Brain microvascular endothelial cell (primary cell): ENCODE measurements around the gene RAB3B.
A peak's percentile ranks its signal among the peaks of the same experiment; 100 is the strongest.

Experiments
- DNase-seq: peaks from one replicate; pipeline ENCODE4 v3.0.0-alpha.2; 2020
- H3K27ac ChIP-seq: fragments of 250-450 bp; sonication (Bioruptor Pico); 2 replicates; pipeline ENCODE4 v1.5.1; 2020; ENCODE audit warnings: mild to moderate bottlenecking, moderate library complexity
- H3K27me3 ChIP-seq: fragments of 250-450 bp; sonication (Bioruptor Pico); replicated peaks from 2 replicates; pipeline ENCODE4 v1.5.1; 2020; ENCODE audit warnings: mild to moderate bottlenecking
- H3K36me3 ChIP-seq: fragments of 250-450 bp; sonication (Bioruptor Pico); replicated peaks from 2 replicates; pipeline ENCODE4 v1.5.1; 2020; ENCODE audit warnings: mild to moderate bottlenecking
- H3K4me3 ChIP-seq: 2 replicates; pipeline ENCODE4 v1.5.1; 2011; ENCODE audit warnings: low read depth, mild to moderate bottlenecking, control low read depth, low read length, moderate library complexity
- in situ Hi-C: cut with HindIII; loops from 2 replicates; pipeline ENCODE4 v1.10.0; 2017; ENCODE audit warnings: low sequenced_read_pairs, low pct_ligation_motif_present
- TF ChIP-seq, protein P1 (sequence below): IDR thresholded peaks from 2 replicates; pipeline ENCODE4 v1.5.1; 2011; ENCODE audit warnings: low read depth, mild to moderate bottlenecking, moderate library complexity, low read length, control low read depth, inconsistent platforms; ENCODE audit errors: missing control alignments

RAB3B gene, protein sequence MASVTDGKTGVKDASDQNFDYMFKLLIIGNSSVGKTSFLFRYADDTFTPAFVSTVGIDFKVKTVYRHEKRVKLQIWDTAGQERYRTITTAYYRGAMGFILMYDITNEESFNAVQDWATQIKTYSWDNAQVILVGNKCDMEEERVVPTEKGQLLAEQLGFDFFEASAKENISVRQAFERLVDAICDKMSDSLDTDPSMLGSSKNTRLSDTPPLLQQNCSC

DNA sequence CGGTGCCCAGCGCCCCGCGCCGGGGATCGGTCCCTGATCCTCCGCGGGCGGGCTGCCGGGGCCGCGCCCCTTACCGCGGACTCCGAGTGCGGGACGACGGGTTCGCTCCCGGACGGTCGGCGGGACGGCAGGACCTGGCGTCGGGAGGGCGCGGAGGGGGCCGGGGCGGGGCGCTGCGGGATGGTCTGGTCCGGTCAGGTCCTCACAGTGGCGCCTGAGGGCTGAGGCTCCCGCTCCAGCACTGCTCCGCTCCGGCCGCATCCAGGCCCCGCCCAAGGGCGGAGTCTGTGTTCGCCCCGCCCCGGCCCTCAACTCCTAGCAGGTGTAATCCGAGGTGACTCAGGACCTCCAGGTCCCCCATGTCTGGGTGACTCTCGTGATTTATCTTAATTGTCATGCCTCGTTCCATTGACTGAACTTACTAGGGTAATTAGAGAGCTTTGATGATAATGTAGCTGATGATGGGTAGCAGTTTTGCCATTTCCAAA is at the start of gene RAB3B:
TSS of gene RAB3B (minus strand) at position 223 of the 488 bp plus-strand sequence. CDS start 13,583 bp downstream, outside the sequence.
- H3K36me3 ChIP-seq = no peaks in the 10 kb centered on the region
- TF ChIP-seq, protein P1, sequence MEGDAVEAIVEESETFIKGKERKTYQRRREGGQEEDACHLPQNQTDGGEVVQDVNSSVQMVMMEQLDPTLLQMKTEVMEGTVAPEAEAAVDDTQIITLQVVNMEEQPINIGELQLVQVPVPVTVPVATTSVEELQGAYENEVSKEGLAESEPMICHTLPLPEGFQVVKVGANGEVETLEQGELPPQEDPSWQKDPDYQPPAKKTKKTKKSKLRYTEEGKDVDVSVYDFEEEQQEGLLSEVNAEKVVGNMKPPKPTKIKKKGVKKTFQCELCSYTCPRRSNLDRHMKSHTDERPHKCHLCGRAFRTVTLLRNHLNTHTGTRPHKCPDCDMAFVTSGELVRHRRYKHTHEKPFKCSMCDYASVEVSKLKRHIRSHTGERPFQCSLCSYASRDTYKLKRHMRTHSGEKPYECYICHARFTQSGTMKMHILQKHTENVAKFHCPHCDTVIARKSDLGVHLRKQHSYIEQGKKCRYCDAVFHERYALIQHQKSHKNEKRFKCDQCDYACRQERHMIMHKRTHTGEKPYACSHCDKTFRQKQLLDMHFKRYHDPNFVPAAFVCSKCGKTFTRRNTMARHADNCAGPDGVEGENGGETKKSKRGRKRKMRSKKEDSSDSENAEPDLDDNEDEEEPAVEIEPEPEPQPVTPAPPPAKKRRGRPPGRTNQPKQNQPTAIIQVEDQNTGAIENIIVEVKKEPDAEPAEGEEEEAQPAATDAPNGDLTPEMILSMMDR = no peak
- peak within 1 kb of the TSS; percentile 62 for H3K4me3 ChIP-seq
- no peaks in the 10 kb centered on the region for H3K27me3 ChIP-seq
- DNase-seq = peak; percentile 62
- in situ Hi-C loops = no loop called here
- H3K27ac ChIP-seq = no peak within 1 kb of the TSS

DNA sequence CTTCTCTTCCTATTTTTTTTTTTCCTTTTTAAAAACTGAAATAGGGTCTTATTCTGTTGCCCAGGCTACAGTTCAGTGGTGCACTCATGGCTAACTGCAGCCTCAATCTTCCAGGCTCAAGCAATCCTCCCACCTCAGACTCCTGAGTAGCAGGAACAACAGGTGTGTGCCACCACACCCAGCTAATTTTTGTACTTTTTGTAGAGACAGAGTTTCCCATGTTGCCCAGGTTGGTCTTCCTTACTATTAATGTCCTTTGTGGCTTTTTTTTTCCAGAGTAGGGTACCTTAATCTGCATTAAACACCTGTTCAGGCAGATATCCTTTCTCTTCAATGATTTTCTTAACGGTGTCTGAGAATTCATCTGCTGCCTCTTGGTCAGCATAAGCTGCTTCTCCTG is 47.4 kb upstream of the RAB3B start:
- in situ Hi-C loops = no loop called here
- H3K27ac ChIP-seq = no peak overlapping the region
- TF ChIP-seq, protein P1 = no peak
- H3K36me3 ChIP-seq = peaks cover 3% of the 10 kb centered on the region
- no peaks in the 10 kb centered on the region for H3K27me3 ChIP-seq
- no peak for DNase-seq
- no peak overlapping the region for H3K4me3 ChIP-seq

DNA sequence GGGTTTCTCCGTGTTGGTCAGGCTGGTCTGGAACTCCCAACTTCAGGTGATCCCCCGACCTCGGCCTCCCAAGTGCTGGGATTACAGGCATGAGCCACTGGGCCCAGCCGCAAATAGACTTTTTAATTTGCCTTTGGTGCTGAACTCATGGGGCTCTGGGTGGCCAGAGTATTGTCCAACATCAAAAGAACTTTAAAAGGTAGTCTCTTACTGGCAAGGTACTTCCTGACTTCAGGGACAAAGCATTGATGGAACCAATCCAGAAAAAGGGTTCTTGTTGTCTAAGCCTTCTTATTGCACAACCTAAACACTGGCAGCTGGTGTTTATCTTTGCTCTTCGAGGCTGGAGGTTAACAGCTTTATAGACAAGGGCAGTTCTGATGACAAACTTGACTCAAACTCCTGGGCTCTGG is 46.9 kb upstream of the RAB3B start:
- Histone ChIP-seq H3K27ac (no peak overlapping the region), H3K27me3 (no peaks in the 10 kb centered on the region), H3K36me3 (peaks cover 3% of the 10 kb centered on the region), H3K4me3 (no peak overlapping the region)
- no peak for DNase-seq
- TF ChIP-seq, protein P1 = no peak
- in situ Hi-C loops = no loop called here

DNA sequence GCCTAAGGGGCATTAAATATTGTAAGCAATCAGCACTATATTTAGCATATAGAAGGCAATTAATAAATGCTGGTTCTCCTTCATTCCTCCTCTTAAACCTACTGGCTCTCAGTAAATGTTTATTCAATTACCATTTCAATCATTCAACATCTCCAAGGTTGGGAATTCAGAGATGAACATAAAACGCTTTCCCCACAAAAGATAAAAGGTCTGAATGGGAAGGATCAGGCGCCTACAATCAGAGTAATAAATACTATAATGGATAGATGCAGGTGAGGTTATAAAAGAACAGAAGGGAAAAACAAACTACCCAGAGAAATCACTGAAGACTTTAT is 43.5 kb upstream of the RAB3B start:
- no peak for DNase-seq
- Histone ChIP-seq H3K4me3 (peak overlapping the region; percentile 99), H3K27me3 (no peaks in the 10 kb centered on the region), H3K27ac (peak overlapping the region; percentile 96), H3K36me3 (no peaks in the 10 kb centered on the region)
- TF ChIP-seq, protein P1 = no peak
- in situ Hi-C loops = no loop called here

DNA sequence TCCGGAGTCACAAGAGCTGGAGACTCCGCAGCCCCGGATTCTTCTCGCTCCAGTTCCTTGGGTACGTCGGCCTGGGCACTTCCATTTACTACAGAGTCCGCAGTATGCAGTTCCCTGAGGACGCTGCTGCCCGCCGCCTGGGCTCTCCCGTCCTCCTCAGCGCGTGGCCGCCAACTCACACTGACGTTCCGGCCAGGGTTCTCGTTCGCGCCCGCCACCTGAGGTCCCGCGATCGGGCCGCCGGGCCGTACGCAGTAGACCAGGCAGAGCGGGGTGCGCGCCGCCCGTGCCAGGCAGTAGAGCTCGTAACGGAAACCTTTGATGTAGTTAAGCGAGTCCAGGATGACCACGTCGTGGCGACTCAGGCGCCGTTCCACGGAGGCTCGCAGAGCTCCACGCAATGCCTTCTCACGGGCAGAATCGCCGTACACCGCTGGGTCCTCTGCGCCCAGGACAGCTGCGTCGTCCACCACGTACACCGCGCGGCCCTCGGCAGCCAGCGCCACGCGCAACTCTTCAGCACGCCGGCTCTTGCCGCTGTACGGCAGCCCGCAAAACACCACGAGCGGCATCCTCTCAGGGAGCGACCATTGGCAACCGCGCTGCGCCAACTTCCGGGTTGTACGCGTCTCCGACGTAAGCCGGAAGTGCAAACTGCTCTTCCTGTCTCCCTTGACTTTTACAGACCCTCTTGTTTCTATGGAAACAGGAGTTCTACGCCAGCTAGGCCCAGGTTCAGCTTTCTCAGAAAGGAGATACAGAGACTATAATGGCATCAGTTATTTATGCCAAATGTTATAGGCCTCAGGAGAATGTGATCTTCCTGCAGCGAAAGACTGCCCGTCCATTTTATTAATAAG is 42.9 kb upstream of the RAB3B start, which contains the start of gene KTI12:
TSS of gene KTI12 (minus strand) at position 621 of the 860 bp plus-strand sequence. CDS start at position 572, 49 bp downstream.
- Histone ChIP-seq H3K4me3 (peak within 1 kb of the TSS; percentile 99), H3K27me3 (no peaks in the 10 kb centered on the region), H3K36me3 (no peaks in the 10 kb centered on the region), H3K27ac (peak within 1 kb of the TSS; percentile 96)
- in situ Hi-C loops = no loop called here
- TF ChIP-seq, protein P1 = no peak
- peak; percentile 85 for DNase-seq
